ENCODE results near the gene STK40. TPM values are rescaled to one million over a fixed set of nuclear protein-coding genes. Genes with fewer than 3 reads are reported as not detected.

STK40 gene
- total and polyA plus RNA-seq, 9 of the 15 experiments (the other 6 are each of a cell fraction or from before 2014, with no cell fraction given): 0.69 to 94.3 (median 39.1) TPM

- ATAC-seq (peak; percentile 83), FAIRE-seq (peak; percentile 90), DNase-seq (ENCODE audit: extremely low read depth in 1 of 4, low spot score in 3 of 4) (peak; percentile 93 to 98 (median 94))
- Histone ChIP-seq H2AFZ (ENCODE audit: low read depth, low read length) (peak overlapping the region; percentile 94), H4K20me1 (replicated peaks; ENCODE audit: control insufficient read depth, insufficient read depth, low read length) (no peaks in the 10 kb centered on the region), H3K4me3 (peak overlapping the region; percentile 46), H3K4me2 (ENCODE audit: insufficient read depth, low read length) (peak overlapping the region; percentile 88), H3K9me3 (replicated peaks; ENCODE audit: control insufficient read depth, insufficient read depth, low read depth, low read length) (no peaks in the 10 kb centered on the region), H3K27ac (ENCODE audit: extremely low read depth, low read depth, low read length) (peak overlapping the region; percentile 90), H3K36me3 (ENCODE audit: control insufficient read depth, insufficient read depth, low read length) (peaks cover 4% of the 10 kb centered on the region; the same call in 1 of the 3 replicates), H3K27me3 (ENCODE audit: control insufficient read depth in 2 of 2, insufficient read depth in 2 of 2, low read length in 2 of 2) (no peaks in the 10 kb centered on the region), H3K9me1 (ENCODE audit: control insufficient read depth, insufficient read depth, low read length) (no peaks in the 10 kb centered on the region), H3K9ac (ENCODE audit: insufficient read depth in 1 of 2, low read depth in 2 of 2, low read length in 2 of 2) (peak overlapping the region; percentile 70 to 94), H3K79me2 (ENCODE audit: control insufficient read depth, insufficient read depth, low read length) (peaks cover 18% of the 10 kb centered on the region; the same call in 2 of the 3 replicates), H3K4me1 (replicated peaks in 1 of 2; ENCODE audit: control insufficient read depth in 2 of 2, insufficient read depth in 2 of 2, low read length in 2 of 2) (peaks cover 36 to 56% of the 10 kb centered on the region in 2 experiments)
- WGBS (ENCODE audit: insufficient coverage, low coverage, missing lambda C conversion rate): 3% methylated on average over 51 of the region's 59 CpGs
- ChIA-PET CTCF (ENCODE audit: low intra/inter-chr PET ratio) (no interaction called here), POLR2A (interaction anchor here (0.6 to 2.9 kb wide), 11 partner anchors 10 to 102 kb away, joined by 3 to 19 read pairs (median 3); no protein-coding TSS in a partner anchor)
- BruUV-seq (replicated peaks): TSS peak; percentile 59
- in situ Hi-C loops (cut with MboI) (no loop called here), intact Hi-C loops (cut with micrococcal nuclease) (loop anchor here (2.0 to 10.0 kb wide), 3 partner anchors 47 to 437 kb away; partner anchors contain the start of genes AGO1 and STK40)
- TF ChIP-seq PRPF4 (IDR thresholded peaks at IDR 0.05; ENCODE audit: insufficient read depth, low read depth, low read length, poor library complexity, severe bottlenecking): peak; percentile 12
- peak; percentile 10; the same call in 1 of the 2 replicates for TF ChIP-seq TAL1 (IDR thresholded peaks at IDR 0.05)
- peak; percentile 95 for TF ChIP-seq KAT7 (CRISPR knock-in tag; IDR thresholded peaks at IDR 0.05; ENCODE audit: borderline replicate concordance)
- peak; percentile 96 for TF ChIP-seq ZBTB7A (IDR thresholded peaks at IDR 0.05; ENCODE audit: borderline replicate concordance, control insufficient read depth, low read depth, low read length)
- TF ChIP-seq POLR2A (conservative IDR thresholded peaks at IDR 0.05): peak; percentile 74
- 0 out of 2 replicates have a peak, but pooled peaks have one; percentile 8 for TF ChIP-seq PTBP1 (IDR thresholded peaks at IDR 0.05; ENCODE audit: low read depth, low read length)
- peak; percentile 68 for TF ChIP-seq ZNF143 (CRISPR knock-in tag; IDR thresholded peaks at IDR 0.05)
- peak; percentile 57; the same call in 1 of the 2 replicates for TF ChIP-seq HBP1 (CRISPR knock-in tag; IDR thresholded peaks at IDR 0.05)
Observed at GRCh38 chr1:36321119-36321951, 64.4 kb downstream of the STK40 start.
